H7 (cell line): ENCODE data around the gene ABI3BP. TPM values are rescaled to one million over a fixed set of nuclear protein-coding genes. Genes with fewer than 3 reads are reported as not detected.

Source experiments
- DNase-seq: peaks from one replicate; pipeline ENCODE4 v3.0.0; 2012
- H3K27me3 ChIP-seq: 2 replicates; pipeline ENCODE4 v1.6.0; 2011; ENCODE audit warnings: mild to moderate bottlenecking, low read length; ENCODE audit not compliant: control insufficient read depth, insufficient read depth
- H3K36me3 ChIP-seq: replicated peaks from 2 replicates; pipeline ENCODE4 v1.5.1; 2011; ENCODE audit warnings: low read length; ENCODE audit not compliant: control insufficient read depth, insufficient read depth
- H3K4me3 ChIP-seq: 2 replicates; pipeline ENCODE4 v1.5.1; 2011; ENCODE audit warnings: low read depth, mild to moderate bottlenecking, control low read depth, low read length, moderate library complexity; ENCODE audit not compliant: insufficient read depth
- total RNA-seq: library from RNA; depleted of rRNA; stranded (reverse); fragments of >200 nt; shearing (Covaris generic); gene quantifications from 2 replicates; pipeline ENCODE4 v1.2.3, GENCODE V29; 2014

ABI3BP gene
- total RNA-seq, 1 experiment from 2014 or later, result 0.03 TPM

DNA sequence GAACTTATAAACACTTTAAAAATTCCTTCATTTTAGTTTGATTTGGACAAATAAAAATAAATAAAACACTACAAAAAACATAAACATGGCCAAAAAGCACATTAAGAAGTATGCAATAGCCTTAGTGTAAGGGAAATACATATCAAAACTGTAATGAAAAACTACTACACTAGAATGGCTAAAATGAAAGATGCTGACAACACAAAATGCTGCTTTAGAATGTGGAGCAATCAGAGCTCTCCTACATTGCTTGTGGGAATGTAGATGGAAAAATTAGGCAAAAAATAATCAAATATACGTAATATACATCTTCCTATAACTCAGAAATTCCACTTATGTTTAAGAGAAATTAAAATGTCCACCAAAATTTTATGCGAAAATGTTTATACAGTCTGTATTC, 96.2 kb downstream of the ABI3BP start:
- no peaks in the 10 kb centered on the region for H3K27me3 ChIP-seq
- H3K4me3 ChIP-seq, result no peak overlapping the region
- no peaks in the 10 kb centered on the region for H3K36me3 ChIP-seq
- DNase-seq, result no peak

DNA sequence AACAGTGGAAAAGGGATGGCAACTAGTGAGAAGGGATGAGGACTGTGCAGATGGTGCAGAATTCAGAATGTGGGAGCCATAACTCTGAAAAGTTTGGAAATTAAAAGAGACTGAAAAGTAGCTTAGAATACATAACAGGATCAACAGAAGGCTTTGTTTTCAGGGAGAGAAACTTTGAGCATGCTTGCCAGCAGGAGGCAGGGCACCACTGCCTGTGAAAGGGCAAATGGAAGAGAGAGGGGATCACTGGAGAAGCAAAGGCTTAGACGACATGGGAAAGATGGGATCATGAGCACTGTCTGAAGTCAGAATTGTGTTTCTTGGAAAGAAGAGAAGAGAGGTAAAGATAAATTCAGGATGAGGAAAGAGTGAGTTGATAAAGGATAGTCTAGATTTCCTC, 99.6 kb downstream of the ABI3BP start:
- Histone ChIP-seq H3K27me3 (no peaks in the 10 kb centered on the region), H3K36me3 (no peaks in the 10 kb centered on the region)
- peak; percentile 56 for DNase-seq

DNA sequence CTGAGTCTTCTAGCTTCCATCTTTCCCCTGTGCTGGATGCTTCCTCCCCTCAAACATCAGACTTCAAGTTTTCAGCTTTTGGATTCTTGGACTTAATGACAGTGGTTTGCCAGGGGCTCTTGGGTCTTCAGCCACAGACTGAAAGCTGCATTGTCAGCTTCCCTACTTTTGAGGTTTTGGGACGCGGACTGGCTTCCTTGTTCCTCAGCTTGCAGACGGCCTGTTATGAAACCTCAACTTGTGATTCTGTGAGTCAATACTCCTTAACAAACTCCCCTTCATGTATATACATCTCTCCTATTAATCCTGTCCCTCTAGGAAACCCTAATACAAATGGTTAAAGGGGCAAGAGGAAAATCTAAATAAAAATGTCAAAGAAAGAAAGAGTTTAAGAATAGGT, 100.1 kb downstream of the ABI3BP start:
- DNase-seq, result no peak
- H3K4me3 ChIP-seq, result no peak overlapping the region
- no peaks in the 10 kb centered on the region for H3K36me3 ChIP-seq
- H3K27me3 ChIP-seq, result no peaks in the 10 kb centered on the region

More for the DNA sequence above, 99.6 kb downstream of the ABI3BP start:
- no peak overlapping the region for H3K4me3 ChIP-seq

DNA sequence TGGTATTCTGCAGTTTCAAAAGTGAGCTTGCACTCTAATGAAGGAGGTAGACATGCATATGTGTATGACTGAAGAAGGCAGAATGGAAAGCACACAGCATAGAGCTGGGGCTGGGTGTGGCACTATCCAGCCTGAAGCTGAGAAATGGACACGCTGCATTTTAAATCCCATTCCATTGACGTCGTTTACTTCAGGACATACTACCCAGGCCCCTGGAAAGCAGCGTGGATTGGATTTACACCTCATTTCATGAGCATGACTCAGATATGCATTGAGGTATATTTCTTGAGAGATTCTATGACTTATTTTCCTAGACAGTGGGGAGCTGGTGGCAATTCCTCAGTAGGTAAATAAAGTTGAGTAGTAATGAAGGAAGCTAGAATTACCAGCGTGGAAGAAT, 101.4 kb downstream of the ABI3BP start:
- Histone ChIP-seq H3K27me3 (no peaks in the 10 kb centered on the region), H3K36me3 (no peaks in the 10 kb centered on the region), H3K4me3 (no peak overlapping the region)
- DNase-seq, result no peak

DNA sequence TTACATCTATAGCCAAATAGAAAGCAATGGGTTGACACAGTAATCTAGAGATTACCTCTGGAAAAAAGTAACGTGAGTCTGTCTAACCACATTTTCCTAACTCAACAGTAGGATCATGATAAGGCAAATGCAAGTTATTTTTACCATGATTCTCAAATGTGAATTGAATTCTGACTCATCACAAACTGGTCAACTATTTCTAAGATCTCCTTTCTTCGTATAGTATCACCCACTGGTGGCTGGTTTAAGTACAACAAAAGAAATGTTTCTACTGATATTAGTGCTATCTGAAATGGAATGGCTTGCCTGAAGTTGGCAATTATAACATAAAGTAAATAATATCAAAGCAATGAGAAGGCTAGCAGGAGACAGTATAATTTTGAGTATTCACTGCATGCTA, 102.2 kb downstream of the ABI3BP start:
- H3K36me3 ChIP-seq, result no peaks in the 10 kb centered on the region
- no peak overlapping the region for H3K4me3 ChIP-seq
- H3K27me3 ChIP-seq, result no peaks in the 10 kb centered on the region
- no peak for DNase-seq

DNA sequence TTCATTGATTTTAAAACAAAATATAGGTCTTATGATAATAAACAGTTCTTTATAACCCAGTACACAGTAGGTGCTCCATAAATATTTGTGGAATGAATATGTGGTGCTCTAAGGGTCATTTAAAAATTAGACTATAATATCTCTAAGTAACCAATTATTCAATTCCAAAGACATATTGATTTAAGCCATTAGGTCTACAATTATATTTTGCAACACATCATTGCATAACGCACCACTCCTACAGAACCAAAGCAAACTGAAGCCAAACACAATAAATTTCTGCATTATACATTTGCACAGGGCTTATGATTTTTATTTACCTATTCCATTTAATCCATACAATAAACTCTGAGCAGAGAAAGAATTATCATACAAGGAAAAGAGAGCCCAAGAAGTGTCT, 104.3 kb downstream of the ABI3BP start:
- Histone ChIP-seq H3K4me3 (no peak overlapping the region), H3K36me3 (no peaks in the 10 kb centered on the region), H3K27me3 (no peaks in the 10 kb centered on the region)
- no peak for DNase-seq

DNA sequence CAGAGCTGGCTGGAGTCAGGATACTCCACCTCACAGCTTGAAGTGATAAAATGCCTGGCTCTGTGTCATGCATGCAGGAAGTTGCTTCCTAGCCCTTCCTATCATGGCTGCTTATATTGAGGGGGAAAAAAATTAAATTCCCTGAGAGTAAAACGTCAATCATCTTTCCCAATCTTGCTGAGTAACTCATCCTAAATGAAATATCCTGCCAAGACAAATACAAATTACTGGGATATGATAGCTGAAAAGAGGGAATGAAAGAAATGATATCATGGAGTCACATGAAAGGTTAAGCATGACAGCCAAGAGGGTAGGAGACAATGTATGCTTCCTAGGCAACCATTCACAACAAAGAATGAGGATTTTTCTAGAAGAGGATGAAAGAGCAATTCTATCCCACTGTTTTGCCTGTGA, 110.6 kb downstream of the ABI3BP start:
- H3K27me3 ChIP-seq, result no peaks in the 10 kb centered on the region
- H3K4me3 ChIP-seq, result no peak overlapping the region
- H3K36me3 ChIP-seq, result no peaks in the 10 kb centered on the region
- DNase-seq, result no peak

DNA sequence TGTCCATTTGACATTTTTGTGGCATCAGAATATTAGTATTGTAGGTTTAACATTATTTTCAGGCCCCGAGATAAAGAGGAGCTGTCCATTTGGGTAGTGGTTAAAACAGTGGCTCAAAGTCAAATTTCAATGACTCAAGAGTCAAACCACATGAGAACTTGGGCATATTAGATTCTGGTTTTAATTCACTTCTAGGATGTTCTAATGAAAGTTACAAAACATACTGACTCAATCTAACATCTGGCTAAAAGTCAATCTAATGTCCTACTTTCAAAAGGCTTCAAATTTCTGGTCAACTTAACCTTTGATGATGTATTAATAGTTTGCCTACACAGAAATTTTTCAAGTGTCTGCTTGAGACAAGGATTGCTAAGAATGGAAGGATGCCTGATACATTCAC, 112.4 kb downstream of the ABI3BP start:
- Histone ChIP-seq H3K4me3 (no peak overlapping the region), H3K27me3 (no peaks in the 10 kb centered on the region), H3K36me3 (no peaks in the 10 kb centered on the region)
- DNase-seq, result no peak

DNA sequence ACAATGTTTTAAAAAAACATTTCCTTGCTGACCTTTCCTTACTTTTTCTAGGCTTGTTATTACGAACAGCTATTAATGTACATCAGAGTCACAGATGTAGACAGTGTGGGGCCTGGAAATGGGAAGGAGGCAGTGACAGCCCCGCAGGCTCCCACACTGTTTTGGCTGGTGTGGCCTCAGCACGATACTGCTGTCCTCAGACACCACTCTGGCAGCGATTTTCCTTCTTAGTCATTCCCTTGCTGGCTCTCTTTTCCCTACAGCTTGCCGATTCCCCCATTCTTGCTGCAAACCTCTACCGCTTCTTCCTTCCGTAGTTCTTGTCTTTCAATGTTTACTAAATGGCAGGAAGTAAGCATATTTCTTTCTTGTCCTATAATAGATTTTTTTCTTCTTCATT, 113.1 kb downstream of the ABI3BP start:
- H3K36me3 ChIP-seq, result no peaks in the 10 kb centered on the region
- no peak for DNase-seq
- H3K4me3 ChIP-seq, result no peak overlapping the region
- H3K27me3 ChIP-seq, result no peaks in the 10 kb centered on the region

DNA sequence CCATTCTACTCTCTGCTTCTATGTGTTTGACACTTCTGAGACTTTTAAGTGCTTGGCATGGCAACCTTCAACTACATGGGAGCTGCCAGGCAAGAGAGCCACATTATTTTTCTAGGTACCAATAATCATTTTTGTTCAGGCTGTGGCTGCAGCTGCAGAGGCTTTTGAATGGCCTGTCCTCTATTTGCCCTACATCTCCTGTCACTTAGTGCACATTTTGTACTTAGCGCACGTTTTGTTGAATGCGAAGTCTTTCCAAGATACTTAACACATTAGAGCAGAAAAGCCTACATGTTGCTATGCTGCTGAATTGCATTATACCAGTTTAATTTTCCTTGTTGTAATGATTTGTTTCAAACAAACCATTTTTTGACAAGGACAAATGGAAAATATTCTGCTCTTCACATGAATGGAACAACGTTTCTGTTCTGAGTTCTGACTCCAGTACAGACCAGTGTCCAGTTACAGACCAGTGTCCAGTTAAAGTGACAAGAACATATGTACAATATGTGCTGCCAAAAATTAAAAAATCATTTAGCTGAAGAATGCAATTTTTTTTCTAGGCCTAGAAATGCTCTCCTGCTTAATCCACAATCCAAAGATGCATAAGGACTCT, 113.9 kb downstream of the ABI3BP start:
- H3K27me3 ChIP-seq, result no peaks in the 10 kb centered on the region
- H3K36me3 ChIP-seq, result no peaks in the 10 kb centered on the region
- DNase-seq, result no peak

DNA sequence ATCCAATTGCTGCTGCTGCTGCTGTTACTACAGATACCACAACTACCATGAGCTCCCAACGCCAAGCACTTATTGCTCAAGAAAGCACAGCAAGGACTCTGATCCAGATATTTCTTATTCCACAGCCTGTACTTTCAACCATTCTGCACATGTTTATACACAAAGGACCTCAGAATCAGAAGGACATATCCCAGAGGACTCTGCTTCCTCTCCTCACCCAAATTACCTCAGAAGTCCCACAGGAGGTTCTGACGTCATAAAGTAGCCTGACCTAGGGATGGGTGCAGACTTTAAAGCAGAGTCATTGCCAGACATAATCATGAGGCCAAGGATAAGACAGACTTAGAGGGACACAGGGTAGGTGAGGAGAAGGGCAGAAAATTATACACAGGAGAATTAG, 115.9 kb downstream of the ABI3BP start:
- H3K4me3 ChIP-seq, result no peak overlapping the region
- H3K36me3 ChIP-seq, result no peaks in the 10 kb centered on the region
- no peak for DNase-seq
- H3K27me3 ChIP-seq, result no peaks in the 10 kb centered on the region

More for the DNA sequence above, 113.9 kb downstream of the ABI3BP start:
- no peak overlapping the region for H3K4me3 ChIP-seq

DNA sequence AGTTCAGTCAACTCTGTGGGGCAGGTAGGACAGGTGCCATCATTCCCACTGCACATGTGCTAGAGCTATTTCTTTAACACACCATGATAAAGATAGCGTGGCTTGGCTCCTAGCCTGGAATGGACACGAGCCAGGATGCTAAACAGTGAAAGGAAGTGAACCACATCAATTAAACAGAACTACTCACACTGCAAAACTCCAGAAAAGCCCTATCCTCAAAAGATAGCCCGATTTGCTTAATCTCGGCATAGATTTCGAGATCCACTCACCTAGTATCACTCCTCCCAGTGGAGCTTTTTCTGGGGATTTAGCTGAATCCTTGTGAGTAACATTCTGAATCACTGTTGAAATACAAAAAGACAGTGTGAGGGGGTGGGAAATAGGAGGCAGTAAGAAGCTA, 118.0 kb downstream of the ABI3BP start:
- no peak for DNase-seq
- no peak overlapping the region for H3K4me3 ChIP-seq
- H3K27me3 ChIP-seq, result no peaks in the 10 kb centered on the region
- no peaks in the 10 kb centered on the region for H3K36me3 ChIP-seq

DNA sequence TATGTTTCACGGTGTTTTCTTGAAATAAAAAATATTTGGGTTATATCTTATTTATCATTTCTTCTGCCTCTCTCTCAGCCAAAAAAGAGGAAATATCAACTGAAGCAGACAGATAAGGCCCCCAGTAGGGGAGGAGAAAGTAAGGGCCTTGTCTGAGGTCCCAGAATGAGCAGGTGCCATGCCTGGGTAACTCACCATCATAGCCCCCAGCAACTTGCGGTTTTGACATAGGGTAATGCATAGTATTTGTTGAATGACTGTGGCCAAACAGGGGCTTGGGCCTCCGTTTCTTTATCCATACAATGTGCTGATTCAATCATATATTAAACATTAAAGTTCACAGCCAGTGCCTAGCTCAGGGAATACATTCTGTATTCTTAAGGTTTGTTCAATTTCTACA, 119.6 kb downstream of the ABI3BP start:
- no peak for DNase-seq
- H3K27me3 ChIP-seq, result no peaks in the 10 kb centered on the region
- no peaks in the 10 kb centered on the region for H3K36me3 ChIP-seq
- H3K4me3 ChIP-seq, result no peak overlapping the region

DNA sequence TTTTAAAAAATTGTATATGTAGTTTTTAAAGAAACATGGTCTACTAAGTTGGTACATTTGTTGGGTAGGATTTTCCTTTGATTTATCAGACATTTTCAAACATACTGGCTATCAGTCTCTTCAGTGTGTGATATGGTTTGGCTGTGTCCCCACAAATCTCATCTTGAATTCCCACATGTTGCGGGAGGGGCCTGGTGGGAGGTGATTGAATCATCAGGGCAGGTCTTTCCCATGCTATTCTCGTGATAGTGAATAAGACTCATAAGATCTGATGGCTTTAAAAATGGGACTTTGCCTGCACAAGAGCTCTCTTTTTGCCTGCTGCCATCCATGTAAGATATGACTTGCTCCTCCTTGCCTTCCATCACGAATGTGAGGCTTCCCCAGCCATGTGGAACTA, 121.9 kb downstream of the ABI3BP start:
- no peak overlapping the region for H3K4me3 ChIP-seq
- H3K27me3 ChIP-seq, result no peaks in the 10 kb centered on the region
- H3K36me3 ChIP-seq, result no peaks in the 10 kb centered on the region
- DNase-seq, result no peak

DNA sequence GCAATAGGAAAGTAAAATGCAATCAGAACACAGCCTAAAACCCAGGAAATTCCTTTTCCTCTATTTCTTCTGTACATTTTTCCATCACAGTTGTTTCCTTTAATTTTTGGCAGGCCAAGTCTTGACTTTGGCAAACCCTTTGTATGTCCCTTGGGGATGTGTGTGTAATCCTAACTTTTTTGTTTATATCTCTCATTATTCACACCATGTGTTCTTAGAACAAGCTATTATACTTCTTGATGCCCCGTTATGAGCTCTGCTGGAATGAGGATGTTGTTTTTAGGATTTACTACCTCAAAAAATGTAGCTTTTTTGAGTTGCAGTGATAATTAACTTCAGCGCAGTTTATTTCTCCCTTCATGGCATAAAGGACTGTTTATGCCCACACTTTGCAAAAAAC, 123.4 kb downstream of the ABI3BP start:
- no peak for DNase-seq
- H3K36me3 ChIP-seq, result no peaks in the 10 kb centered on the region
- no peak overlapping the region for H3K4me3 ChIP-seq
- H3K27me3 ChIP-seq, result no peaks in the 10 kb centered on the region

DNA sequence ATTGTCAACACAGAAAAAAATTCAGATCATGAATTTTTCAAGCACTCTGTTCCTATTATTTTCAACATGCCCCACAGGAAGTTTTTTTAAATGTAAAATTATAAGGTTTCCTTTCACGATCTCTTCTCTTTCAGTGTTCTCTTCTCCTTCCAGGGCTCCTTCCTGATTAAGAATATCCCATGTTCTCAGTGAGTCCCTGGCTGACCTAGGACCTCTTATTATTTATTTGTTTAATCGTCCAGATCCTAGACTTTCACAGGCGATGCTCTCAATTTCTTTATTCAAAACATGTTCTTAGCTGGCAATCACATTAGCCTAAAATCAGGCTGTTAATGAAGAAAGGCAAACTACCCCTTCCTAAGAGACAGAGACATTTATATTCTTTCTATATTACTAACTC, 124.3 kb downstream of the ABI3BP start:
- H3K4me3 ChIP-seq, result no peak overlapping the region

More for the DNA sequence above, 124.3 kb downstream of the ABI3BP start:
- H3K36me3 ChIP-seq, result no peaks in the 10 kb centered on the region
- no peaks in the 10 kb centered on the region for H3K27me3 ChIP-seq
- DNase-seq, result no peak
